GM21390 (cell line): ENCODE results near the gene RPLP2.

ENCODE experiments used
- ATAC-seq: cut with Tn5 transposase; IDR thresholded peaks from one replicate; pipeline ENCODE4 v1.9.1; 2021; ENCODE audit not compliant: unreplicated experiment

RPLP2 gene

DNA sequence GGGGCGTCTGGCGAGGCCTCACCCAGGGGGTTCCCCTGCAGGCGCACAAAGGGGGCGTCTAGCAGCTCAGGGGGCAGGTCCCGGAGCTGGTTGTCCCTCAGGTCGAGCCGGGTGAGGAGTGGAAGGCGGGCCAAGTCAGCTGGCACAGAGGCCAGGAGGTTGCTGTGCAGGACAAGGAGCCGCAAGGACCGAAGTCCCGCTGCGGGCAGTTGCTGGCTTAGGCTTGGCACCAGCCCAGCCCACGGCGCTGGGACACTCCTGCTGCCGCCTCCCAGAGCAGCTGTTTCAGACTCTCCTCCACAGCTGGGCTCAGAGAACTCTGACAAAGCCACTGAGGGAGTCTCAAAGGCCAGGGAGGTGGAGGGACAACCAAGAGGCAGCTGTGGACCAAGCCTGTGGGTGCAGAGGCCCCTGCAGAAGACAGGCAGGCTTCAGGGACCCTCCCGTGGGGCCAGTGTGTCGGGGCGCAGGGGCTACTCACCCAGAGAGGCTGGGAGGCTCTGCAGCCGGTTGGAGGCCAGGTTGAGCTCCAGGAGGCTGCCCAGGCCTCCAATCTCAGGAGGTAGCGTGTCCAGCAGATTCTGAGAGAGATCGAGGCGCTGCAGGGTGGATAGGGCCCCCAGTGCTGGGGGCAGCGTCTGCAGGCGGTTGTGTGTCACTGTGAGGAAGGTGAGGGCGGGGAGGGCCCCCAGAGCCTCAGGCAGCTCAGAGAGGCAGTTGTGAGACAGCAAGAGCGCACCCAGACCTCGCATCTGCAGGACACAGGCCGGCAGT lies 6.9 kb upstream of the RPLP2 start:
- no peak for ATAC-seq

DNA sequence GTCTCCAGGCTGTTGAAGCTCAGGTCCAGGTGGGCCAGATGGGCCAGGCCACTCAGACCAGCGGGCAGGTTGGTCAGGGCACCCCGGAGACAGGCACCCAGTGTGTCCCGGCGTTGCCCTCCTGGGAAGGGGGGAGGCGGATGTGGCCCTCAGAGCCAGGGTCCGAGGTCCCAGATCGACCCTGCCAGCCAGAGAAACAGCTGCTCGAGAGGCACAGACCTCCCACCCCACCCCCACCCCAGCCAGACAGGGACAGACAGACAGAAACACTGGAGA lies 6.4 kb upstream of the RPLP2 start:
- ATAC-seq: no peak

DNA sequence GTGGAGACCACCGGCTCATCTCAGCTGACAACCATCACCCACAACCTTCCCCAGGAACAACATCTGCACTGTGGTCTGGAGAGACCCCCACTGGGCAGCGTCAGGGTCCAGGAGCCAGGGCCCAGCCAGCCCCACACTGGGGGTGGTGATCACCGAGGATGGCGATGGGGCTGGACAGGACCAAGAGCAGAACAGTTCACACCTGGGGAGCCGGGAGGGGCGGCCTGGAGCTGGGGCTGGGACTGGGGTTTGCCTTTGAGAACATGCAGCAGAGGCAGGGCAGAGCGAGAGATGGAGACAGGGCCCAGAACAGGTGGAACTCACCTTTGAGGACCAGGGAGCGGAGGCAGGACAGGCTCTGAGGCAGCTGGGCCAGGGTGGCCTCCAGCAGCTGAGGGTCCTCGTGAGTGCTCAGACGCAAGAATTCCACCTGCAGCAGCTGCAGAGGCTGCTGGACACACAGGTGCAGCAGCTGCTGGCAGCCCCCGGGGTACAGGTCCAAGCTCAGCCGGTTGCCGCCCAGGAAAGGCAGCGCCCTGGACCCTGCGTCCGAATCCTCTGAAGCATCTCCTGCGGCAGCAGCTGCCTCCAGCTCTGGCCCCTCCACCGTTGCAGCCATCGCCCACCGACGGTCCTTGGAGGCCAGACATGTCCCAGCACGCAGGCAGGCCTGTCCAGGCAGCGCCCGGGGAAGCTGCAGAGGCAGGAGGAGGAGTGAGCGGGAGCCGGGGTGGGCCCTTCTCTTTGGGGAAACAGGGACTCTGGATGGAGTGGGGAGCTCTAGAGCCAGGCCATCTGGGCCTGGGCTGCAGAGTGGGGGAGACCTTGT lies 5.8 kb upstream of the RPLP2 start:
- no peak for ATAC-seq

DNA sequence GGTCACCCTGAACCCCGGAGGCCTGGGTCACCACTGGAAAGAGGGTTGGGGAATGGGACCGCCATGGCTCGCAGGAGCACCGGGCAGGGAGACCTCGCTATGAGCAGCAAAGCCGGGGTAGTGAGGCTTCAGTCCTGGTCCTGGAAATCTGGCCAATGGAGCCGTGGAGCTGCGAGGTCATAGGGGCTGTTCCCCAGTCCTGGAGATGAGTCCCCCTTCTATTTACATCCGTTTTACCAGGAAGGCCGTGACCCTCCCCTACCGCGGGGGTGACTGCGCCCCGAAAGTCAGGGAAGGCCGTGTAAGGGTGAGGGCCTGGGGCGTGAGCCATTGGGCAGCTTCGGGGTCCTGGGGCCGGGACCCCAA lies 5.2 kb upstream of the RPLP2 start:
- no peak for ATAC-seq

DNA sequence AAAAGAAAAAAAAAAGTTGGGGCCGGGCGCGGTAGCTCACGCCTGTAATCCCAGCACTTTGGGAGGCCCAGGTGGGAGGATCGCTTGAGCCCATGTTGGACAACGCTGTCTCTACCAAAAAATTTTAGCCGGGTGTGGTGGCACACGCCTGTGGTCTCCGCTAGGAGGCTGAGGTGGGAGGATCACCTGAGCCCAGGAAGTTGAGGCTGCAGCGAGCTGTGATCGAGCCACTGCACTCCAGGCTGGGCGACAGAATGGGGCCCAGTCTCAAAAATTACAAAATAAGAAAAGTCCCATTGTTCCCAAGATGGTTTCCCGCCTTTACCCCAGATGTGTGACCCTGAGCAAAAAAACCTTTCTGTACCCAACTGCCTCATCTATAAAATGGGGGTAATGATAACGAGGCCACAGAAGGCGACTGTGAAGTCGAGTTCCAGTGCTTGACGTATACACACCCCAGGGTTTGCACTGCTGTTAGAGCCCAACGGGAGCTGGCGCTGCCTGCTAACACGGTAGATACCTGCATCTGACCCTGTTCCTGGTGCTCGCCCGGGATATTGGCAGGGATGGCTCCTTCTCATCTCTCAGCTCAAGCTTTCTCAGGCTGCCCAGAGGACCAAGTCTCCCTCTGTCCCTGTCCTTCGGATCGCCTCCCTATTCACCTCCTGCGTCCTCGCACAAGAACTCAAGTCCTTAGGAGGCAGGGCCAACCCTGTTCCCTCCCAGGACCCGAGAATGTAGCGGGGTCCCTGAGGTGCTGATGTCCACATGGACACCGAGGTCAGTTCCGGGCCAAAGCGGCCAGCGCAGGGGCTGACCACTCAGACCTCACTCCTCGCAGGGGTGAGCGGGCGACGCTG lies 1.1 kb upstream of the RPLP2 start:
- no peak for ATAC-seq

DNA sequence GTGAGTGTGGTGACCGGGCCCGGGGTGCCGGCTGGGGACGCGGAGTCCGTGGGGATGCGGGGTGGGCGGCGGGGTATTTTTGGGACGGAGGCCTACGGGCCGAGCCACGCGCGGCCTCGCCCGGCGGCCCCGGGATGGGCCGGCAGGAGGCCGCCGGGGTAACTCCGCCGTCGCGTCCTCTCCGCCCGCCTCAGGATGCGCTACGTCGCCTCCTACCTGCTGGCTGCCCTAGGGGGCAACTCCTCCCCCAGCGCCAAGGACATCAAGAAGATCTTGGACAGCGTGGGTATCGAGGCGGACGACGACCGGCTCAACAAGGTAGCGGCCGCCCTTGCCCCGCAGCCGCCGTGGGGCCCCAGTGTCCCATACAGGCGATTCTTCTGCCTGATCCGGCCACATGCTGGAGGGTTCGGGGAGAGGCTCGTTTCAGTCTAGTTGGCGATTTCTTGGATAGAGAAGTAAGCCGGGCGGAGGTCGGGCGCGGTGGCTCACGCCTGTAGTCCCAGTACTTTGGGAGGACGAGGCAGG lies 337 bp downstream of the RPLP2 start:
- no peak for ATAC-seq

DNA sequence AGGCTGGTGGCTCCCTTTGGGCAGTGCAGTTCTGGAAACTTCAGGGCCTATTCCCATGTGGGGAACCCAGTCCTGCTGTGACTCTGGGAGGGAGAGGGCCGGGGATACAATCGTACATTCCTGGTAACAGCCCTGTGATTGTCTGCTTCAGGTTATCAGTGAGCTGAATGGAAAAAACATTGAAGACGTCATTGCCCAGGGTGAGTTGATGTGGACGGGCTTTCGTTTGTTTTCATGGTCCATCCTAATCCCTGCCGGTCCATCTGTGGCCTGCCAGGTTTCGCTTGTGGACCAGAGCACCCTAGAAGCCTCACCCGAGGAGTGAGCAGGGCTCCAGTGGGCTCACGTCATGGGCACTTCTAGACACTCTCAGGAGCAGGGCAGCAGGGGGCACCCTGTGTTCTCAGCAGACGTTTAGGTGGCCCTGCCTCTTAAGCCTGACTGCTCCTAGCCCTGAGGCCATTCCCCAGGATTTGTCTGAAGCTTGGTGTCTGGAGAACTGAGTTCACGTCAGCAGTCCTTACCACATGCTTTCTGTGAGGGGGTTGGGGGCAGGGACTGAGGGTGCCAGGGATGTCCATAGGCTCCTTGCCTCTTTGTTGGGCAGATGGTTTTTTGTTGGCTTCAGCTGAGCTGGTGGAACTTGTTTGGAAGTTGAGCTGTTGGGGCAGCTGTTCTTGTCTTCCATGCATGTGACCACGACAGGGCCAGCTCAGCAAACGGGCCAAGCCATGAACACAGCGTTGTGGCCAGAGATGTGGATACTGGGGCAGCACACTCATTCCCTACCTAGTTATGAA lies 1.9 kb downstream of the RPLP2 start:
- no peak for ATAC-seq

DNA sequence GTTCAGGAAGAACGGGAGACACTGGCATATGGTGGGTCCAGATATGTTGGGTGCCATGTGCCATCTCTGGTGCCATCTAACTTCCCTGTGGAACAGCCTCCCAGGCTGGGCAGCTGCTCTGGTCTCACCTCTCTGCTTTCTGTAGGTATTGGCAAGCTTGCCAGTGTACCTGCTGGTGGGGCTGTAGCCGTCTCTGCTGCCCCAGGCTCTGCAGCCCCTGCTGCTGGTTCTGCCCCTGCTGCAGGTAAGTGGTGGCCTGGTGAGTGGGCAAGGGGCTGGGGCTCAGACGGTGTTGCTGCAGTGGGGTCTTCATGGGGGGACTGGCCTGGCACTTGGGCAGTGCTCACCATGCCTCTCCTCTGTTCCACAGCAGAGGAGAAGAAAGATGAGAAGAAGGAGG lies 2.6 kb downstream of the RPLP2 start:
- ATAC-seq: no peak

DNA sequence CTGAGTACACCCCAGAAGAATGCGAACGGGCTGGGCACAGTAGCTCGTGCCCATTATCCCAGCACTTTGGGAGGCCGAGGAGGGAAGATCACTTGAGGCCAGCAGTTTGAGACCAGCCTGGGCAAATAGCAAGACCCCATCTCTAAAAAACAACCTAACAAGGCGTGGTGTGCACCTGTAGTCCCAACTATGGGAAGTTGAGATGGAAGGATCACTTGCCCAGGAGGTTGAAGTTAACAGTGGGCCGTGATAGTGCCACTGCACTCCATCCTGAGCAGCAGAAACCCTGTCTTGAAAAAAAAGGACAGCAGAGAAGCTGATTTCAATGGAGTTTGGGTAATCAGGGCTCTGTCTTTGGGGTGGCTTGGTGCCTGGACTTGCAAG lies 3.3 kb downstream of the RPLP2 start:
- no peak for ATAC-seq

DNA sequence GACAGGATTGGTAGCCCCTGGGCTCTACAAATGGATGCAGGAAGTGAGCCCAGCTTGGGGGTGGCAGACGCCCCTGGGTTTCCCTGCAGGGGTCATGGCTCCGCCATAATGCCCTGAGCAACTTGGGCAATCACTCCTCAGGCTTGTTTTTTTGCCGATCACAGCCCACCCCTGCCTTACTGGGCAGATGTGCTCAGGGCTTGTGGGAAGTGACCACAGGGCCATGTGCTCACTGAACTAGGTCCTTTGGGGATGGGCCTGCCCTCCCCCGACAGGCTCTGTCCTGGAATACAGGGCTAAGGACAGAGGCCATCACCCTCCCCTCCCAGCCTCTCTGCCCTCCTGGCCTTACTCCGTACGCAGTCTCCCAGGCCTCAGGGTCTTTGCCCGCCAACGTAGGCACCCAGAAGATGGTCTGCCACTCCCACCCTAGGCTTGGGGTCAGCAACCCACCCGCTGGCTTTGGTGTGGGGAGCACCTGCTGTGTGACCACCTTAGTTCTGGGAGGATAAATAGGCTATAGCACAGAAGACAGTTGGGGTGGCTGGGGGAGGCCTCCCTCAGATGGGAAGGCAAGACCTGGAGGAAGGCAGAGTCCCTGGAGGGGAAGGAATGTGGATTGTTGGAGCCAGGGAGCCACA lies 3.8 kb downstream of the RPLP2 start:
- ATAC-seq: no peak

DNA sequence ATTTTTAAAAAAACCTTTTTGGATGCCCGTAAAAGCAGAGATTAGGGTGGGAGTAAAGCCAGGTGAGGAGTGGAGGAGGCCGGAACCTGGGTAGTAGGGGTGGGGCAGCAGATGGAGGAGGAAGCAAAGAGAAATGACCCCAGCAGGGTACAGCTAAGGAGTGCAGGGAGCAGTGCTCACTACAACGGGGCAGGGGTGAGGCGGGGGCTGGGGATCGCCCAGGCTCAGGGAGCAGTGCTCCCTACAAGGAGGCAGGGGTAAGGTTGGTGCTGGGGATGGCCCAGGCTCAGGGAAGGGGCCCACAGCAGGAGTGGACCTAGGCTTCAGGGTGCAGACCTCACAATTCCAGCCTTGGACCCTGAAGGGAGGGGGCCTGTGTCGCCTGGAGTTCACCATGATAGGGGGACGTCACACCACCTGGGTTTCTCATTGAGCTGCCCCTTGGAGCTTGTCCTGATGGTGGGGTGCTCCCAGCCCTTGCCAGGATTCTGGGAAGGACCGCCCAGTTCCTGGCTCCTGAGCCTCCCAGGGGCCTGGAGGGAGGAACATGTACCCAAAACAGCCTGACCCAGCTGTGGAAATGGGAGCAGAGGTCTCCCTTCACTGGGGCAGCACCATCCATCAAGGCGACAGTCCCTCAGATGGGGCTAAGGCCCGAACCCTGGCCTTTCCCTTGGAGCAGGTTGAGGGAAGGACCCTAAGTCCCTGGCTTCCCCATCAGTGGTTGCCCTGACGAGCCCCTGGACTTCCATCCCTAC lies 6.1 kb downstream of the RPLP2 start:
- ATAC-seq: no peak

DNA sequence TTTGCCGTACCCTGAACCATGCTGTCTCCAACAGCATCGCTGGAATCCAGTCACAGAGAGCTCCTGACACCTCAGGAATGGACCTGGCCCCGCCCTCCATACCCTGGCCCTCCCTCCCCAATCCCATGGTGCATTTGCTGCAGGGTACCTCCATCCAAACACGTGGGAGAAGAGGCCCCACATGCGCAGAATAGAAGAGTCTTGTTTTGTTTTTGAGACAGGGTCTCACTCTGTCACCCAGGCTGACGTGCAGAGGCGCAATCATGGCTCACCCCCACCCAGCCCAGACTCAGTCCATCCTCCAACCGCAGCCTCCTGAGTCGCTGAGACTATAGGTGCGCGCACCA lies 6.6 kb downstream of the RPLP2 start:
- no peak for ATAC-seq

DNA sequence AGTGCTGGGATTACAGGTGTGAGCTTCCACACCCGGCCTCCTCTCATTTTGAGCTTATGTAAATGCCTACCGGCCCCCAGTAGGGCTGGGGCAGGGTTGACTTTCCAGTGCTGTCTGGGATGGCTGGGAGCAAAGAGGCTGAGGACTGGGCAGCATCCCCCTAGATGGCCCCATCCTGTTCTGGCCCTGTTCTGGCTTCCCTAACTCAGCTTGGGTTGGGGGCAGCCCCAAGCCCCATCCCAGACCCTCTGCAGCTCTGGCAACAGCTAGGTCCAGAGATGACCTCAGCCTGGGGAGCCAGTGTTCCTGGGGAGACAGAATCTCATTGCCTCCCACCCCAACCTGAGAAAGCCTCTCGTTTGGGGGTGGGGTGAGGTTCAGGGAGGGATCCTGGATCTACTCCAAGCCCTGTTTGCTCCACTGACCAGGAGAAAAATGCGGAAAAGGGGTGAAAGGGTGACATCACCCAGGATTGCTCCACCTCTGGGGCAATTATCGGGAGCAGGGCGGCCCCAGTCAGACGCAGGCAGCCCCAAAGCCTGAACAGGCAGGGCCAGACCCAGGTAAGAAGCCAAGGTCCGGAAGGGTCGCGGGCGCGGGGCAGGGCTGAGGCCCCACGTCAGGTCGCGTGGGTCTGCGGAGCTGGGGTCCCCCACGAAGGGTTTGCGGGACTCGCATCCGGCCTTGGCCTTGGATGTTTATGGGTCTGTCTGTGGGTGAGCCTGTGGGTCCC lies 8.8 kb downstream of the RPLP2 start, which contains the start of gene PNPLA2:
PNPLA2 (plus strand) TSS at position 519 of the 733 bp plus-strand sequence. CDS start 805 bp downstream, outside the sequence.
- no peak for ATAC-seq

DNA sequence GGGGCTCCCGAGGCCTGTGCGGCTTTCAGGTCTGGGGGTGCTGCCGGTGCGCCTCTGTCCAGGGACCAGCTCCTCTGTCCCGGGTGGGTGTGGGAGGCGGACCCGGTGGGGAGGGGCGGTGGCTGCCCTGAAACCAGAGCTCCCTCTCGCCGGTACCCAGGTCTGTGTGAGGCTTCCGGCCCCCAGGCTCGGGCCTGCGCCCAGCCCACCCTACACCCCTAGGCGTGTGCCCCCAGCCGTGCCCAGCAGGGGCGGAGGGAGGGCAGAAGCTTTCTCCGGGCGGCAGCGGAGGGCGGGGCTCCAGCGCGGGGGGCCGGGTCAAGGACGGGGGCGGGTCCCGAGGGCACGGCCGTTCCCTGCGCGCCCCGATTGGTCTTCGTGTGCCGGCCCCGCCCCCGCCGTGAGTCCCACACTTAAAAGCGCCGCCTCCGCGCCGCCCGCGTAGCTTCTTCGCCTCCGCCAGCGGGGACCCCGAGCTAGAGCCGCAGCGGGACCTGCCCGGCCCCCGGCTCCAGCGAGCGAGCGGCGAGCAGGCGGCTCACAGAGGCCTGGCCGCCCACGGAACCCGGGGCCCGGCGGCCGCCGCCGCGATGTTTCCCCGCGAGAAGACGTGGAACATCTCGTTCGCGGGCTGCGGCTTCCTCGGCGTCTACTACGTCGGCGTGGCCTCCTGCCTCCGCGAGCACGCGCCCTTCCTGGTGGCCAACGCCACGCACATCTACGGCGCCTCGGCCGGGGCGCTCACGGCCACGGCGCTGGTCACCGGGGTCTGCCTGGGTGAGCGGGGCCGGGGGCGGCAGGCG lies 9.6 kb downstream of the RPLP2 start:
- ATAC-seq: peak; percentile 65

DNA sequence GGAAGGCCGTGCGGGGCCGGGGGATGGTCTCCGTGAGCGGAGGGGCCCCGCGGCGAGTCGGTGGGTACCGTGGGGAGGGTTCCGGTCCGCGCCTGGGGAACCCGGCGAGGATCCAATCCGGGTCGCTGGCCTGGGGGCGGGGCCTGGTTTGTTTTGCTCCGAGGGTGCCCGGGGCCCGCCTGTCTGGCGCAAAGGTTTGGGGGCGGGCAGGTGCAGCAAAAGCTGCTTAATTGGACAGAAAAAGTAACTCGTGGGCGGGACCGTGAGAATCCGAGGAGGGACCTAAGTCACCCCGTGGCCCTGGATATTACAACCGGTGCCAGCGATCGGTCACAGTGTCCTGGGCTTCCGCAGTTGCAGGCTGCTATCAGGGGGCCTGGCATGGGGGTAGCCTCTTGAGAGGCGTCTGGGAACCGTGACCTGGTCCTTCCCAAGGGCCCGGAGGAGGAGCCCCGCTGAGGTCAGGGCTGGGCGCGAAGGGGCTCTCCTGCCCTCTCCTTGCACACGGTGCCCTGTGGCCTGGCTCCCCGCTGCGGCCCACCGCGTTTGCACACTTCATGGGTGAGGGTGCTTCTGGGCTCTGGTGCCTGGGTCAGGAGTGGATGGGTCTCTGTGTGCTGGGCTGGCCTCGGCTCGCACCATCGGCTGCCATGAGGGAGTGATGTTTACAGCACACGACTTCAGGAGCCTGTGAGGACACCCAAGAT lies 10.3 kb downstream of the RPLP2 start:
- ATAC-seq: peak; percentile 63

DNA sequence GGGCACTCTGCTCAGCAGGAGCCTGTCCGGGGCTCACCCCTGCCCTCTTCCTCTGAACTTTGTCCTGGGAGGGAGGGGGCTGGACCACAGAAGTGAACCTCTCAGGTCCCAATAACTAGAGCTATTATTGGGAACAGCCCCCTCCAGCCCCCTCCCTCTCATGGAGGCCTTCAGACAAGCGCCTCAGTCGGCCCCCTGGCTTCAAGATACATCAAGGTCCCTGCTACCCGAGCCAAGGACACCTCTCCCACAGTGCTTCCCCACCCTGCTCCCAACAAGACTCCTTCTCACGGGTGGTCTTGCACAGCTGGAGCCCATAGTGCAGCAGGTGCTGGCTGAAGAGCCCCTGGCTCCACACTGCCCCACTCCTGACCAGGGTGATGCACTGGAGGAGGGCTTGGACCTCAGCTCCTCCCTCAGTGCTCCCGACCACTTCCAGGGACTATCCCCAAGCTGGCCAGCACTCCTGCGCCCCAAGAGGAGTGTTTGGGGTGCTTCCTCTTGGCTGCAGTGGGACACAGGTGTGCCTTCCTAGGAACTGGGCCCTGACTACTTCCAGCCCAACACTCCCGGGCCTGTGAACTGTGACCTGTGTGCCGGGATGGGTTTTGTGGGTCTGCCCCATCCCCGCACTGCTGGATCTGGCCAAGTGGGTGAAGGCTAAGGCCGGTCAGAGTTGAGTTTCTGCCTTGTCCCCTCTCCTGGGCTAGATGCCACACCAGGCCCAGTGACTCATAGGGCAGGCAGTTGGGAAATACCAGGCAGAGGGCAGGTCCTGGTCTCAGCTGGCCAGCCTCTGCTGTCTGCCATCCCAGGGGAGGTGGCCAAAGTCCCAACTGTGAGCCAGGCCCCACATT lies 11.1 kb downstream of the RPLP2 start:
- ATAC-seq: no peak
